Measurements from ENCODE around the gene CDKAL1.
"Not testable (repeated sequence)": the region's sequence is repeated elsewhere in the genome, so short reads cannot be mapped to it uniquely, and the experiment has no call there.

Gene CDKAL1

GRCh38 chr6:21208796-21209186 is 674.5 kb downstream of the CDKAL1 start:
- DNase-seq (ENCODE audit: low spot score) = no peak

- DNase-seq (ENCODE audit: low spot score) = no peak
Observed at GRCh38 chr6:21213492-21213891, 679.2 kb downstream of the CDKAL1 start.

GRCh38 chr6:21214738-21215448 is 680.6 kb downstream of the CDKAL1 start:
- DNase-seq (ENCODE audit: low spot score) = no peak

GRCh38 chr6:21219241-21219640 is 685.0 kb downstream of the CDKAL1 start:
- DNase-seq (ENCODE audit: low spot score) = no peak

DNA sequence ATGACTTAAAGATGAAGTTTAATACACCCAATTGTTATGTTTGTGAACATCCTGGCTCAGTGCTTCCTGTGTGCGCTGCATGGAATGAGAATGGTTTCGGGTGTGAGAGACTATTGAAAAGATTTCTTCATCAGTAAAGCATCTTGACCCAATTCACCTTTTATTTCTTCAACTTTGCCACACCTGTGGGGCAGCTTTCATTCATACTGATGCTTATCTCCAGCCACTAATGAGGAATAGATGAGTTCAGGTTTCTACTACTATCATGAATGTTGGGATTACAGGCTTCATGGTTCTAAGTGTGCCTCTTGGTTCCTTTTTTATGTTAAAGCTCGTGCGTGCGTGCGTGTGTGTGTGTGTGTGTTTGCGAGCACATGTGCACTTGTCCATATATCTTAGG is 685.6 kb downstream of the CDKAL1 start:
- no peak for DNase-seq (ENCODE audit: low spot score)

- DNase-seq (ENCODE audit: low spot score) = no peak
Observed at GRCh38 chr6:21220271-21220987, 686.2 kb downstream of the CDKAL1 start.

DNA sequence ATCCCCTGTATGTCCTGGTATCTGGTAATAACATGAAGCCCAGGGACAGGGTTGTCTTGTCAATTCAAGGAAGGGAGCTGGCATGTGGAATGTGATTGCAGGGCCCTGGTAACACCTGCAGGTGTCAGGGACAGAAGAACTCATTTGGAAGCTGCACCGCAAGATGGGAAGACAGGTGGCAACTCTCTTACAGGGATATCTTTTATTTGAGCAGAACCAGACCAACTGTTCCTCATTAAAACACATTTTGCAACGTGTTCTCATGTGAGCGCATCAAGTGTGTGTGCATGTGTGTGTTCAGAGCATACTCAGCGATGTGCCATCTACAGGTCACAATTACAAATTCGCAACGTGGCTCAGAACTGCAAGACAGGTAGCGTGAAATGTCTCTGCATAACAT is 688.4 kb downstream of the CDKAL1 start:
- DNase-seq (ENCODE audit: low spot score) = no peak

- no peak for DNase-seq (ENCODE audit: low spot score)
Observed at GRCh38 chr6:21225912-21226311, 691.7 kb downstream of the CDKAL1 start.

DNA sequence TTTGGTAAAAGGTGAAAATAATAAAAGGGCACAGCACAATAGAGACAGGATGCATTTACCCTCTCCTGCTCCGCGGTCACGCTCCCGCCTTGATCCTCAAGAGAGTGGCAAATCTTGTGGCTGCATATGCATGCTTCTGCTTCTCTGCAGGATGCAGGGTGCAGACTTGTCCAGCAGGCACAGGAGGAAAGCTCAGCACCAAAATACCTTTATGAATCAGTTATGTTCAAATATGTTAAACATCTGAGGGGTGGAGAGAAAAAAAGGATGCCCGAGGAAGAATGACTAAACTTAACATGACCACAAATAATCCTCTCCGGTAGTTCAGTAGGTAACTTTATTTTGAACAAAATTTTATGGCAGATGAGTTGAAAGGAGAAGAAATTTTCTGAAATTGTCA is 693.2 kb downstream of the CDKAL1 start:
- DNase-seq (ENCODE audit: low spot score) = peak; percentile 12

- no peak for DNase-seq (ENCODE audit: low spot score)
Observed at GRCh38 chr6:21228411-21228810, 694.2 kb downstream of the CDKAL1 start.

DNA sequence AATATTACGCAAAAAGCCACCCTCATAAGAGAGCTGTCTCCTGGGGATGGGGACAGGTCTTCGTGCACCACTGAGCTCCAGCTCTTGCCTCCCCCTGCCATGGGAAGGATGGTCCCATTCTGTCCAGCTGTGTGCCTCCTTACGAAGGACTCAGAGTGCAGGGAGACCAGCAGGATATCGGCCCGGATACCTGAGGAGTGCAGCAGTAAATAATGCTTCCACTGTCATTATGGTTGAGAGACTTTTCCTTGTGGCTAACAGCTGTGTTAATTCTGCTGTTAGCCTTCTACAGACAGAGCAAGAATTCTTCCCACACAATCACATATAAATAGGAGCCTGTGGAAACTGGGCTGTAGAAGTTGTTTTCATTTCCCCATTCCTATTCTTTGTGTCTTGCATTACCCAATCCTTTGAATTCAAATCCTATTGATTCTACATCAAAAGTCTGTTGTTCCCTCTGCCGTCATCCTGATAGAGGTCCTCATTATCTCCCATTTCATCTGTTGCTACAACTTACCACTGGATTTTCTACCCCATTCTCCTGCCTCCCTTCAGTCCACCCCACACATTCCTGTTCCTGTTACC is 694.7 kb downstream of the CDKAL1 start:
- DNase-seq (ENCODE audit: low spot score) = no peak

GRCh38 chr6:21230536-21230935 is 696.3 kb downstream of the CDKAL1 start:
- DNase-seq (ENCODE audit: low spot score) = no peak

GRCh38 chr6:21235162-21235561 is 700.9 kb downstream of the CDKAL1 start:
- DNase-seq (ENCODE audit: low spot score) = no peak

DNA sequence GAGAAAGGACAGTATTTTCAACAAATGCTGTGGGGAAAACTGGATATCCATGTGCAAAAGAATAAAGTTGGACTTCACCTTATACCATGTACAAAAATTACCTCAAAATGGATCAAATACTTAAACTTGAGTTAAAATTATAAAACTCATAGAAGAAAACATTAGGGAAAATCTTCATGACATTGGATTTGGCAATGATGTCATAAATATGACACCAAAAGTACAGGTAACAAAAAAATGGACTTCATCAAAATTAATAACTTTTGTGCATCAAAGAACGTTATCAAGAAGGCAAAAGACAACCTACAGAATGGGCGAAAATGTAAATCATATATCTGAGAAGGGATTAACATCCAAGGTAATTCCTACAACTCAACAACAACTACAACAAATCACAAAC is 704.0 kb downstream of the CDKAL1 start:
- no peak for DNase-seq (ENCODE audit: low spot score)

GRCh38 chr6:21240709-21241108 is 706.5 kb downstream of the CDKAL1 start:
- DNase-seq (ENCODE audit: low spot score) = no peak

DNA sequence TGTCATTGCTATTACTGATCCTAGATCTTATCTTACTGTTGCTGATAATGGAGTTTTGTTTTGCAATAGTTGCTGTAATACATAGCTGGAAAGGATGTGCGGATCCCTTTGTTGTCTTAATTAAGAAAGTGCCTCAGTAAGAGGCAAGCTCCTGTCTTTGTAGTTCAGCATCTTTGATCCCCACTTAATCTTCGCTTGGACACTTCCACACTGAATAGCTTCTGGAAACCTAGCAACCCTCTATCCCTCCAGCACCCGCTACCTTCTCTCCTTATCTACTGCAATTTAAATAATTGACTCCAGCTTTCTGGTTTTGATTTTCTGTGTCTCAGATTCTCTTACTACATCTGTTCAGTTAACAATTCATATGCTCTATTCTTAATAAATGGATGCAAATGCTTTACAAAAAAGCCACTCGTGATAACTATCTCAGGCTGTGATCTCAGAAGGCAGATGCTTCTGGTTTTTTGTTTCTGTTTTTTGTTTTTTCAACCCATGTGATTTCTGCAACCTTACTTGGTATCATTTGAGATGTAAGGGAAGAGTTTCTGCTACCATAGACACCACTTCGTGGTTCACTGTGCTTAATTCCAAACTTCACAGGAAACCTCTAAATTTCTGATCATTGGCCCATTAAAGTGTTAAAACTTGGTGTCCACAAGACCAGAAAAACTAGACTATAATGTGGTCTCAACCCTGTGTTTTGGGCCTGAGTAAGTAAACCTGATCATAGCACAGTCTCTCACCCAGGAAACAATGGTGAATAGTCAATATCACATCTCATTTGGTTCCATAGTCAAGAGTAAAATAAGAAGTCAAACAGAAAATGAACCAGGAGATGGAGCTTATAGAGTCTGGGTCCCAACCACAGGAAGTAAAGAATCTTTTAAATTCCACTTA is 707.2 kb downstream of the CDKAL1 start:
- DNase-seq (ENCODE audit: low spot score) = no peak

DNA sequence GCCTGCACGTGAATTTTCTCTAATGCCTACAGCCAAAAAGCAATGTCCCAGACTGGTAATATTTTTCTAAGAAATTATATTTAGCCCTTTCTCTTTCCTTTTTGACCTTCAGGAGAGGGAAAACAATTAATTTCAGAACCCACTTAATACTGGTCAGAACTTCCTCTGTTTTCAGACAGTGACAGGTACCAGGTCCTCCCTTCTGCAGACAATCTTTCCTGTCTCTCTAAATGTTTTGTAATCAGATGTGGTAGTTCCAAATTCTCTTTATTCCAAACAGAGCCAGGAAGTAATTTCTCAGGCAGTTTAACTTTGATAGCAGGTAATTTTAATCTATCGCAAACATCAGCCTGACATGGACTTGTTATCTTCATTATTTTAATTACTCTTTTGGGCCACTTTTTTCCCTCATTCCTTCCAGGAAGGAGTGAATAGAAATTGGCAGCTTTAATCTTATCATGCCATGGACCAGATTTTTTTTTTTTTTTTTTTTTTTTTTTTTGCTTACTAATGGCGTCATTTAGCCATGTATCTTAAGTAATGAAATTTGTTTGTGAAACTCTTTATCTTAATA is 710.7 kb downstream of the CDKAL1 start:
- DNase-seq (ENCODE audit: low spot score) = no peak

DNA sequence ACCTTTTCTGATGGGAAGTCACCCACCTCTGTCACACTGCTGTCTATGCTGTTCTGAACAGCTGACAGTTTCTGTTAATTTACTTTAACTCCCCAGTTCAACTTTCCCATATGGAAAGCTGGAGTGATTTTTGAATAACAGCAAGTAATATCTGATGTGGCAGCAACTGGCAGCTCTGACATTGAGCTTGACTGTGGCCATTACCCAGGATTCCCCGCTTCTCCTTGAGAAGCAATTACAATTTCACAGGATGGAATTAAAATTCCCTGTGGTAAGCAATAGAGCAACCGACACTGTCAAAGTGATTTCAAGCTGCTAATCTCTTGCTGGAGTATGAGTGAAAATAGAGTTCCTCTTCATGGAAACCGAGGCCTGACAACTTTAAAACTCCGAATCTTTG is 711.2 kb downstream of the CDKAL1 start:
- no peak for DNase-seq (ENCODE audit: low spot score)

GRCh38 chr6:21246075-21246474 is 711.8 kb downstream of the CDKAL1 start:
- DNase-seq (ENCODE audit: low spot score) = no peak

DNA sequence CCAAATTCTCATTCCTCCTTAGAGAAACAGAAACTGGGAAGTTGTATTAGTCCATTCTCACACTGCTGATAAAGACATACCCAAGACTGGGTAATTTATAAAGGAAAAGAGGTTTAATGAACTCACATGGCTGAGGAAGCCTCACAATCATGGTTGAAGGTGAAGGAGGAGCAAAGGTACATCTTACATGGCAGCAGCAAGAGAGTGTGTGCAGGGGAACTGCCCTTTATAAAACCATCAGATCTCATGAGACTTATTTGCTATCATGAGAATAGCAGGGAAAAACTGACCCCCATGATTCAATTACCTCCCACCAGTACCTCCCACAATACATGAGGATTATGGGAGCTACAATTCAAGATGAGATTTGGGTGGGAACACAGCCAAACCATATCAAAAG is 720.2 kb downstream of the CDKAL1 start:
- DNase-seq (ENCODE audit: low spot score) = not testable (repeated sequence)

DNA sequence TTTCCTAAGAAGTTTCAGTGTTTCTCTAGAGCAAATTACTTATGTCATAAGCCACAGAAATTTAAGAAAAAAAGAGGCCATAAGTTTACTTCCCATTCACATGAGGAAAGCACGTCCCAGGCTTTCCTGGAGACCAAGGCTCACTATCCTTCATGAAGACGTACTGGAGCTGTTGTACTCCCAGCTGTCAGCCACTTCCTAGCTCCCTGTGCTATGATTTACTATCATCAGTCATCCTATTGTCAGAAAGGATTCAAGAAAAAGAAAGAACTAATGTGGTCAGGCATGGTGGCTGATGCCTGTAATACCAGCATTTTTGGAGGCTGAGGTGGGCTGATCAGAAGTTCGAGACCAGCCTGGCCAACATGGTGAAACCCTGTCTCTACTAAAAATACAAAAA is 721.9 kb downstream of the CDKAL1 start:
- no peak for DNase-seq (ENCODE audit: low spot score)

- no peak for DNase-seq (ENCODE audit: low spot score)
Observed at GRCh38 chr6:21257125-21257524, 722.9 kb downstream of the CDKAL1 start.
